Osteocyte (in vitro differentiated cells): ENCODE results near the gene RASSF4. TPM values are rescaled to one million over a fixed set of nuclear protein-coding genes. Genes with fewer than 3 reads are reported as not detected.

Experiments
- DNase-seq: peaks from one replicate; pipeline ENCODE4 v3.0.0; 2021; ENCODE audit warnings: mixed read lengths; ENCODE audit not compliant: unreplicated experiment; ENCODE audit errors: extremely low spot score
- H3K27ac Mint-ChIP-seq: one replicate; pipeline ENCODE4 v1.8.0; 2021; ENCODE audit warnings: mild to moderate bottlenecking, mixed read lengths; ENCODE audit not compliant: unreplicated experiment
- H3K27me3 Mint-ChIP-seq: one replicate; pipeline ENCODE4 v1.8.0; 2021; ENCODE audit warnings: mixed read lengths; ENCODE audit not compliant: unreplicated experiment
- H3K36me3 Mint-ChIP-seq: one replicate; pipeline ENCODE4 v1.8.0; 2021; ENCODE audit warnings: mixed read lengths; ENCODE audit not compliant: unreplicated experiment
- H3K4me1 Mint-ChIP-seq: one replicate; pipeline ENCODE4 v1.8.0; 2021; ENCODE audit warnings: mixed read lengths; ENCODE audit not compliant: unreplicated experiment
- H3K4me3 Mint-ChIP-seq: one replicate; pipeline ENCODE4 v1.8.0; 2021; ENCODE audit warnings: mild to moderate bottlenecking, moderate library complexity, mixed read lengths; ENCODE audit not compliant: unreplicated experiment
- H3K9me3 Mint-ChIP-seq: one replicate; pipeline ENCODE4 v1.8.0; 2021; ENCODE audit warnings: mixed read lengths; ENCODE audit not compliant: unreplicated experiment
- CTCF ChIP-seq: fragments of 200-600 bp; sonication (generic); IDR thresholded peaks from 2 replicates; pipeline ENCODE4 v1.5.0; 2021; ENCODE audit warnings: antibody characterized with exemption, mild to moderate bottlenecking, moderate library complexity
- total RNA-seq: library from RNA; stranded (reverse); gene quantifications from 2 replicates; pipeline ENCODE4 v1.2.1, GENCODE V29; 2021

RASSF4 gene
- total RNA-seq, 1 donor from 2014 or later, result 11.8 TPM

DNA sequence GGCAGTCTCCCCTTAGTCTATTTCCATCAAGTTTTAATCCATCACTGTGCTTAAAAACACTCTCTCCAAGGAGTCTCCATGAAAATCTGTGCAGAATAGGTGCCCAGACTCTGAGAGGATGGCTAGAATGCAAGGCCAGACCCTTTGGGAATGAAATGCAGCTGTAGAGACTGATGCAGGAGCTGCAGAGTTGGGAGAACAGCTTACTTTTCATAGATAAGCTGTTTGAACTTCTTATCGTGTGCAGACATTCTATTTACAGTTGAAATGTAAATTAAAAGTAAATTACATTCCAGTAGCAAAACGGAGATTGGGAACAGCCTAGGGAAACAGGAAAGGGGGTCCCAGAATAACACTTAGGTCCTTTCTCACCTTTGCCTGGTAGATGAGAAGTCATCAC, 56.0 kb downstream of the RASSF4 start:
- Mint-ChIP-seq H3K27me3 (peaks cover 8% of the 10 kb centered on the region), H3K4me3 (no peak overlapping the region), H3K36me3 (no peaks in the 10 kb centered on the region), H3K27ac (no peak overlapping the region), H3K4me1 (no peaks in the 10 kb centered on the region), H3K9me3 (peaks cover 7% of the 10 kb centered on the region)
- no peak for DNase-seq
- TF ChIP-seq CTCF, result no peak

DNA sequence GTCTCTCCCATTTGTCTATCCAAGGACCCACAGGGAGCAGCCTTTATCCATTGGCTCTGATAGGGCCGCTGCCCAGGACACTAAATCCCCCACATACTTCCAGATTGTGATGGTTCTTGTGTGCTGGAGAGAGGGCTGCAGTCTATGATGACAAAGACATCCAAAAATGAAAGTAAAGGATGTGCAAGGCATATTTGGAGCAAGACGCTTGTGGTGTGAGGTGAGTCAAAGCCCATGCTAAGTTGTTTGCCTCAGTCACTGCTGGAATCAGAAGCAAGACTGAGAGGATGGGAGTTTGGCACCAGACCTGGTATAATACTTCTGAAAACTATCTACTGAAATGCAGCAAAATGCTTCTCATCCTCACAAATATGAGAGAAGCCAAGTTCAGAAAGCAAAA, 63.8 kb downstream of the RASSF4 start:
- Mint-ChIP-seq H3K4me1 (no peaks in the 10 kb centered on the region), H3K27ac (no peak overlapping the region), H3K36me3 (no peaks in the 10 kb centered on the region), H3K9me3 (peaks cover under 1% of the 10 kb centered on the region), H3K4me3 (no peak overlapping the region), H3K27me3 (no peaks in the 10 kb centered on the region)
- no peak for TF ChIP-seq CTCF
- no peak for DNase-seq

DNA sequence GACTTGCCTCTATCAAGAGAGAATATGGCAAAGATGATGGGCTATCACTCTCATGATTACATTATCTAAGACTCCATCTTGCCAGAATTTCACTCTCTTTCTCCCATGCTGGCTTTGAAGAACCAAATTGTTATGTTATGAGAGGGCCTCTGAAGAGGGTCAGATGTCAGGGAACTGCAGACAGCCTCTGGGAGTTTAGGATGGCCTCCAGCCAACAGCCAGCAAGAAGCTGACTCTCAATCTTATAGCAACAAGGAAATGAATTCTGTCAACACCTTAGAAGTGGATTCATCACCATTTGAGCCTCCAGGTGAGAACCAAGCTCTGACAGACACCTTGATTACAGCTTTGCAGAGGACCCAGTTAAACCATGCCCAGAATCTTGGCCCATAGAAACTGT, 74.7 kb downstream of the RASSF4 start:
- Mint-ChIP-seq H3K27me3 (peaks cover 12% of the 10 kb centered on the region), H3K4me3 (no peak overlapping the region), H3K36me3 (peaks cover 2% of the 10 kb centered on the region), H3K9me3 (peaks cover 13% of the 10 kb centered on the region), H3K27ac (no peak overlapping the region), H3K4me1 (peaks cover 3% of the 10 kb centered on the region)
- DNase-seq, result no peak
- TF ChIP-seq CTCF, result no peak

DNA sequence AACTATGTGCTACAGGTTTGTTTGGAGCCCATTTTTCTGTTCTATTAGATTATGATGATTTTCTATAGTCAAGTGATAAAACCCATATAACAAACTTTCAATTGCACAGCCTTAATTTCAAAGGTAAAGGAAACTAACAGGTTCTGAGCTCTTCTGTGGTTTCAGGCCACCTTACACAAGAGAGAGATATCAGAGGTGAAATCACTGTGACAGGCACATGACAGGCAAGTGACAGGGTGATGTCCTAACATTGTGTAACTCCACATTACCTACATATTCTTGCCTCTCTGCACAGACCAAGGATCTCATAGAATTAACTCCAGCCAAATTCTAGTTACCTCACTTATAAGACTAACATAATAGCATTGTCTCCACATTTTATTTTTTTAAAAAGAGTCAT, 76.1 kb downstream of the RASSF4 start:
- Mint-ChIP-seq H3K27me3 (peaks cover 13% of the 10 kb centered on the region), H3K4me1 (peaks cover 3% of the 10 kb centered on the region), H3K27ac (no peak overlapping the region), H3K9me3 (peaks cover 5% of the 10 kb centered on the region), H3K36me3 (peaks cover 2% of the 10 kb centered on the region), H3K4me3 (no peak overlapping the region)
- no peak for TF ChIP-seq CTCF
- DNase-seq, result no peak

GRCh38 chr10:45040921-45041542, 81.4 kb downstream of the RASSF4 start:
- Mint-ChIP-seq H3K9me3 (no peaks in the 10 kb centered on the region), H3K36me3 (no peaks in the 10 kb centered on the region), H3K27ac (no peak overlapping the region), H3K4me3 (no peak overlapping the region), H3K4me1 (no peaks in the 10 kb centered on the region), H3K27me3 (peaks cover 33% of the 10 kb centered on the region)
- TF ChIP-seq CTCF, result no peak
- no peak for DNase-seq
